ENCODE results near the gene UNCX.

GRCh38 chr7:1238450-1238882 is 5.8 kb downstream of the UNCX start:
- TF ChIP-seq CTCF (IDR thresholded peaks at IDR 0.05) (no peak), POLR2A (IDR thresholded peaks at IDR 0.05) (no peak)
